Measurements from ENCODE around the gene NKPD1. TPM values are rescaled to one million over a fixed set of nuclear protein-coding genes. Genes with fewer than 3 reads are reported as not detected.

The NKPD1 gene
- total and polyA plus RNA-seq, 2 experiments from 2014 or later: 0.24 to 1.3 TPM

GRCh38 chr19:45123440-45123850 lies 37.3 kb downstream of the NKPD1 start (continued):
- no peak for TF ChIP-seq REST (IDR thresholded peaks at IDR 0.05; ENCODE audit: unreplicated experiment)

DNA sequence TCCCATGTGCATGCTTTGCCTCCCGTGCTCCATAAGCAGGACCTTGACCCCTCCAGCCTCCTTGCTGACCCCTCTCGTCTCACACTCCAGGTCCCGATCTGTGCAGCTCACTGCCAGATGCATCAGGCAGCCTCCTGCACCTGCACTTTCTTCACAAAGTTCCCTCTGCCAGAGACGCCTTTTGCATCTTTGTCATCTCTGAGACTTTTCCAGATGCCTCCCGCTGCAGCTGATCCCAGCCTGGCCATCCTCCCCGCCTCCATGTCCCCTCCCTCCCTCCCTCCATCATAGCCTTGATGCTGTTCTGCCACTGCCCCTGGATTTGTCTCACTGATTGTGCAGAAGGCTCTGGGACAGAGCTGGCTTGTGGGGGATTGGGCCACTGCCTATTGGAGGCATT lies 38.0 kb downstream of the NKPD1 start:
- ATAC-seq: no peak
- H3K27me3 ChIP-seq (ENCODE audit: insufficient read depth): no peaks in the 10 kb centered on the region
- no peak overlapping the region for H3K4me3 ChIP-seq
- H3K79me2 ChIP-seq (replicated peaks; ENCODE audit: insufficient read depth): peaks cover 62% of the 10 kb centered on the region
- no peaks in the 10 kb centered on the region for H3K36me3 ChIP-seq (ENCODE audit: insufficient read depth)
- Mint-ChIP-seq H3K27me3 (ENCODE audit: insufficient read depth, low read depth, poor library complexity) (peaks cover 9% of the 10 kb centered on the region), H3K9me3 (no peaks in the 10 kb centered on the region), H3K36me3 (ENCODE audit: low read depth) (no peaks in the 10 kb centered on the region), H3K4me3 (no peak overlapping the region), H3K27ac (no peak overlapping the region), H3K4me1 (peaks cover 8% of the 10 kb centered on the region; the same call in 2 of the 3 replicates)
- 0 out of 2 replicates have a peak, but pooled peaks cover 2% of the 10 kb centered on the region for H3F3A ChIP-seq (replicated peaks; ENCODE audit: low read depth)
- H3K4me2 ChIP-seq: no peak overlapping the region
- H3K27ac ChIP-seq (ENCODE audit: low read depth): no peak overlapping the region
- H3K9me2 ChIP-seq (ENCODE audit: insufficient read depth): no peaks in the 10 kb centered on the region
- peaks cover 41% of the 10 kb centered on the region for H4K20me1 ChIP-seq (replicated peaks; ENCODE audit: insufficient read depth)
- H2AFZ ChIP-seq: no peak overlapping the region
- TF ChIP-seq ZNF114 (CRISPR knock-in tag; IDR thresholded peaks at IDR 0.05) (no peak), EZH2phosphoT487 (IDR thresholded peaks at IDR 0.05; ENCODE audit: unreplicated experiment) (no peak), JUNB (IDR thresholded peaks at IDR 0.05; ENCODE audit: unreplicated experiment) (no peak), CREB1 (CRISPR knock-in tag; IDR thresholded peaks at IDR 0.05; ENCODE audit: low read depth) (no peak)
- TF ChIP-seq, protein P1, sequence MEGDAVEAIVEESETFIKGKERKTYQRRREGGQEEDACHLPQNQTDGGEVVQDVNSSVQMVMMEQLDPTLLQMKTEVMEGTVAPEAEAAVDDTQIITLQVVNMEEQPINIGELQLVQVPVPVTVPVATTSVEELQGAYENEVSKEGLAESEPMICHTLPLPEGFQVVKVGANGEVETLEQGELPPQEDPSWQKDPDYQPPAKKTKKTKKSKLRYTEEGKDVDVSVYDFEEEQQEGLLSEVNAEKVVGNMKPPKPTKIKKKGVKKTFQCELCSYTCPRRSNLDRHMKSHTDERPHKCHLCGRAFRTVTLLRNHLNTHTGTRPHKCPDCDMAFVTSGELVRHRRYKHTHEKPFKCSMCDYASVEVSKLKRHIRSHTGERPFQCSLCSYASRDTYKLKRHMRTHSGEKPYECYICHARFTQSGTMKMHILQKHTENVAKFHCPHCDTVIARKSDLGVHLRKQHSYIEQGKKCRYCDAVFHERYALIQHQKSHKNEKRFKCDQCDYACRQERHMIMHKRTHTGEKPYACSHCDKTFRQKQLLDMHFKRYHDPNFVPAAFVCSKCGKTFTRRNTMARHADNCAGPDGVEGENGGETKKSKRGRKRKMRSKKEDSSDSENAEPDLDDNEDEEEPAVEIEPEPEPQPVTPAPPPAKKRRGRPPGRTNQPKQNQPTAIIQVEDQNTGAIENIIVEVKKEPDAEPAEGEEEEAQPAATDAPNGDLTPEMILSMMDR (conservative IDR thresholded peaks at IDR 0.05; ENCODE audit: low read depth in 2 of 2): no peak
- no peaks in the 10 kb centered on the region for H3K4me1 ChIP-seq (ENCODE audit: insufficient read depth)
- no peak for DNase-seq (ENCODE audit: low spot score)

- Histone ChIP-seq H4K20me1 (replicated peaks; ENCODE audit: insufficient read depth) (peaks cover 46% of the 10 kb centered on the region), H3K27me3 (ENCODE audit: insufficient read depth) (no peaks in the 10 kb centered on the region), H3K4me2 (no peak overlapping the region), H2AFZ (no peak overlapping the region), H3K9me2 (ENCODE audit: insufficient read depth) (no peaks in the 10 kb centered on the region), H3K36me3 (ENCODE audit: insufficient read depth) (no peaks in the 10 kb centered on the region), H3K27ac (ENCODE audit: low read depth) (no peak overlapping the region), H3K4me3 (no peak overlapping the region), H3F3A (replicated peaks; ENCODE audit: low read depth) (0 out of 2 replicates have a peak, but pooled peaks cover 2% of the 10 kb centered on the region), H3K79me2 (replicated peaks; ENCODE audit: insufficient read depth) (peaks cover 56% of the 10 kb centered on the region), H3K4me1 (ENCODE audit: insufficient read depth) (no peaks in the 10 kb centered on the region)
- DNase-seq (ENCODE audit: low spot score): no peak
- H3K27me3 Mint-ChIP-seq (ENCODE audit: insufficient read depth, low read depth, poor library complexity): peaks cover 14% of the 10 kb centered on the region
- H3K4me3 Mint-ChIP-seq: no peak overlapping the region
- H3K36me3 Mint-ChIP-seq (ENCODE audit: low read depth): no peaks in the 10 kb centered on the region
- H3K4me1 Mint-ChIP-seq: peaks cover 12% of the 10 kb centered on the region; the same call in 2 of the 3 replicates
- ATAC-seq: no peak
- no peak overlapping the region for H3K27ac Mint-ChIP-seq
- H3K9me3 Mint-ChIP-seq: no peaks in the 10 kb centered on the region
- TF ChIP-seq JUNB (IDR thresholded peaks at IDR 0.05; ENCODE audit: unreplicated experiment) (no peak), EZH2 (IDR thresholded peaks at IDR 0.05; ENCODE audit: low read depth, unreplicated experiment) (no peak), ZNF114 (CRISPR knock-in tag; IDR thresholded peaks at IDR 0.05) (no peak), NANOG (IDR thresholded peaks at IDR 0.05; ENCODE audit: borderline replicate concordance) (no peak), CREB1 (CRISPR knock-in tag; IDR thresholded peaks at IDR 0.05; ENCODE audit: low read depth) (no peak)
These were observed 38.9 kb downstream of the NKPD1 start for GRCh38 chr19:45121827-45122345.
